ENCODE data around the gene FGF14.

FGF14 gene

DNA sequence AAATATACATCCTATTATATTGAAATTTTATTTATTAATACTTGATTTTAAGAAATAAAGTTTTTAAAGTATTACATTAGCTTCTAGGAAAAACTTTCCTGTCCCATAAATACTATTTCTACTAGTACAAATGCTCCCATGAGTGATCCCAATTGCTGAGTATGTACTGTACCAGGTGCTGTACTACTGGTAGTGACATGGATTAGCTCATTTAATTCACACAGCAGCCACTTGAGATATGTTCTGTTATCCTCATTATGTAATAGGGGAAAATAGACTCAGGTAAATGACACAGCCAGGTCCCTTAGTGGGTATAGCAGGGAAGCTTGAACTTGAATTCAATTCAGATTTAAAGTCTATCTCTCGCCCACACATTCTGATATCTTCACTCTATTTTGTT, 363.1 kb downstream of the FGF14 start:
- H3K27ac ChIP-seq = no peak overlapping the region
- TF ChIP-seq, protein P1, sequence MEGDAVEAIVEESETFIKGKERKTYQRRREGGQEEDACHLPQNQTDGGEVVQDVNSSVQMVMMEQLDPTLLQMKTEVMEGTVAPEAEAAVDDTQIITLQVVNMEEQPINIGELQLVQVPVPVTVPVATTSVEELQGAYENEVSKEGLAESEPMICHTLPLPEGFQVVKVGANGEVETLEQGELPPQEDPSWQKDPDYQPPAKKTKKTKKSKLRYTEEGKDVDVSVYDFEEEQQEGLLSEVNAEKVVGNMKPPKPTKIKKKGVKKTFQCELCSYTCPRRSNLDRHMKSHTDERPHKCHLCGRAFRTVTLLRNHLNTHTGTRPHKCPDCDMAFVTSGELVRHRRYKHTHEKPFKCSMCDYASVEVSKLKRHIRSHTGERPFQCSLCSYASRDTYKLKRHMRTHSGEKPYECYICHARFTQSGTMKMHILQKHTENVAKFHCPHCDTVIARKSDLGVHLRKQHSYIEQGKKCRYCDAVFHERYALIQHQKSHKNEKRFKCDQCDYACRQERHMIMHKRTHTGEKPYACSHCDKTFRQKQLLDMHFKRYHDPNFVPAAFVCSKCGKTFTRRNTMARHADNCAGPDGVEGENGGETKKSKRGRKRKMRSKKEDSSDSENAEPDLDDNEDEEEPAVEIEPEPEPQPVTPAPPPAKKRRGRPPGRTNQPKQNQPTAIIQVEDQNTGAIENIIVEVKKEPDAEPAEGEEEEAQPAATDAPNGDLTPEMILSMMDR (conservative IDR thresholded peaks at IDR 0.05) = no peak
- no peak for TF ChIP-seq ZFX (IDR thresholded peaks at IDR 0.05)

DNA sequence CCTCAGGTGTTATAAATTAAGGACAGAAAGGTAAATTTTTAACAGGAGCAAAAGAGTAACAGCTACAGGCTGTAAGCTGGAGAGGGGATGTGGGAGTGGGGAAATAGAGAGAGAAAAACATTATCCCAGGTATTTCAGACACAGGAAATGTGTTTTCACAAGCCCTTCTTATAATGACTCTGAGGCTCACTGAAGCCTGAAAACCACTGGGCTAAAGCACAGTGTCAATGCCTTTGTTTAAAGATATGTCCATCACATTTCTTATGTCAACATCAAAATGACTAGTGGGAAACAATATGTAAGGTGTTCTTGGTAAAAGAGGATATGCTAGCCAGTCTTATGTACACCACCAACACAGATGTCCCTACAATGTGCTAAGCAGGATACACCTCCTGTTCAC, 365.9 kb downstream of the FGF14 start:
- H3K27ac ChIP-seq = no peak overlapping the region
- TF ChIP-seq, protein P1 (conservative IDR thresholded peaks at IDR 0.05) = no peak
- no peak for TF ChIP-seq ZFX (IDR thresholded peaks at IDR 0.05)

DNA sequence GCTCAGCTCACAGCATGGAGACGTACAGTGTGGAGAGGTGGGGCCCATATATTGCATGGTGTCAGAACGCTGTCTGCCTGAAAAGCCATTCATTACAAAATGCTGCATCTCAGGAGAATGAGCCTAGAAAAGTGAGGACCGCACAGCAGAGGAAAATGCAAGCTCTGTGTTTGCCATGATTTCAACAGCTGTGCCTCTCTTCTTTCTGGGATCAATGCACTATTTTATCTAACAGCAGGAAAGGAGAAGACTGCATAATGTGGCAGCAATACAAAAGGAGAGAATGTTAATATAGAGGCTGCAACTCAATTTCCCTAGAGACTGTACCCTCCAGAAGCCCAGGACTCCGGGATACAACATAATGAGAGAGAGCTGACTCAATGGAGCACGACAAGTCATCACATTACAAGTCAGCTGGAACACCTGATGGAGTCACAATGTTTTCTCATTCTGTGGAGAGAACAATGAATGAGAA, 368.0 kb downstream of the FGF14 start:
- H3K27ac ChIP-seq = no peak overlapping the region
- TF ChIP-seq, protein P1 (conservative IDR thresholded peaks at IDR 0.05) = no peak
- TF ChIP-seq ZFX (IDR thresholded peaks at IDR 0.05) = no peak

DNA sequence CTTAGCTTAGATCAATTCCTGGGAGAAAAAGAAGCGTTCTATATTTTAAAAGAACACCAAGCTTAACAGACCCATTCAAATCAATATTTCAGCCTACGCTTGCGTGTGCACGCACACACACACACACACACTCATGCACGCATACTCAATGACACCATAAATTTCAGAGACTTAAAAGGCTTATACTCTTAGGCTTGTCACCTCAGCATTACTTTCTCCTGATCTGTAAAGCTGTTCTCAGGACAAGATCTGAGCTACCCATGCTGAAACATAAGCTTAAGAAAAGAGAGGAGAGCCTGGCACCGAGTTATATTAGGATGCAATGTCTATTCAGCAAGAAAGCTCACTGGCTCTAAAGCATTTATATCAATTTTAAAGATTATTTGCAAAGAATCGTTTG, 368.5 kb downstream of the FGF14 start:
- no peak overlapping the region for H3K27ac ChIP-seq
- TF ChIP-seq, protein P1 (conservative IDR thresholded peaks at IDR 0.05) = no peak
- TF ChIP-seq ZFX (IDR thresholded peaks at IDR 0.05) = no peak

DNA sequence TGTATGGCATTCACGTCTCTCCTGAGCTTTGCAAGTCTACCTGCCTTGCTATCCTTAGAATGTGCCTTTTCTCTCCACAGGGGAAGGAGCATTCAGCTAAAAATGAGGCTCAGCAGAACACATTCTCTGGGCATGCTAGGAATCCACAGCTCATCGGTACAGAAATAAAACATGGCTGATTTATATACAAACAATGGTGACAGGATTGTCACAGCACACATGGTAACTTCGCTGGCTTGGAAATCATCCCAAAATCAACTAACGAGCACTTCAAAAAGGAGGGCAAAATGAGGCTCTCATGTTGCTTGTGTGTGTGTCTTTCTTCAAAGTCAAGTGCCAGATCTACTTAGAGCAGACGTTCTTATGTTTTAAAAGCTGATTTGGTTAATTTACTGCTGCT, 373.0 kb downstream of the FGF14 start:
- no peak overlapping the region for H3K27ac ChIP-seq
- TF ChIP-seq ZFX (IDR thresholded peaks at IDR 0.05) = no peak
- TF ChIP-seq, protein P1 (conservative IDR thresholded peaks at IDR 0.05) = no peak

DNA sequence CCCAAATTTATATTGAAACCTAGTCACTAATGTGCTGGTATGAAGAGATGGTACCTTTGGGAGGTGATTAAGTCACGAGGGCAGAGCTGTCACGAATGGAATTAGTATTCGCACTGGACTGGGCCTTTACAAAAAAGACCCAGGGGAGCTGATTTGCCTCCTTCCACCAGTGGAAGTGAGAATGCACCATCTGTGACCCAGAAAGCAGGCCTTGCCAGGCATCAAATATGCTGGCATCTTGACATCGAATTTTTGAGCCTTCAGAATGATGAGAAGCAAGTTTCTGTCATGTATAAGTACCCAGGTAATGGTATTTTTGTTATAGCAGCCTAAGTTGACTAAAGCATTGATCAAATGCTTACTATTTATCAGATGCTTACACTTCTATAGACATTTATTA, 373.6 kb downstream of the FGF14 start:
- H3K27ac ChIP-seq = no peak overlapping the region
- TF ChIP-seq, protein P1 (conservative IDR thresholded peaks at IDR 0.05) = no peak
- TF ChIP-seq ZFX (IDR thresholded peaks at IDR 0.05) = no peak

DNA sequence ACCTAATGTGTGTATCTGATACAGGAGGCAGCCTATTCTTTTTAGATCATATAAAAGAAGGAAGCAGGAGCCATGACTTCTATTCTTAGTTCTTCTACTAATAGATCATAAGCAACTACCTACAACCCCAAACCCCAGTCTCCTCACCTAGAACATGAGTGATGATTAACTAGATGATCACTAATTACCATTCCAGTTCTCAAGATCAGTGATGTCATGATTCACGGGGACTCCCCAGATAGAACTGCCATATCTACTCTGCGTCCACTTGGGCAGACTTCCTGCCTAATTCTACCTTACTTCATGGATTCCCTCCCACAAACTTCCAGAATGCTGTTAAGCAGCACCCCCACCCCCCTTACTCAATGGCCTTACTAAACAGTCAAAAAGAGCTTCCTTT, 380.1 kb downstream of the FGF14 start:
- H3K27ac ChIP-seq = no peak overlapping the region
- TF ChIP-seq, protein P1 (conservative IDR thresholded peaks at IDR 0.05) = no peak
- TF ChIP-seq ZFX (IDR thresholded peaks at IDR 0.05) = no peak

Measured in C4-2B (cell line).